HepG2 (cell line): Measurements from ENCODE around the gene PPP2R5E. TPM values are rescaled to one million over a fixed set of nuclear protein-coding genes. Genes with fewer than 3 reads are reported as not detected.

Source experiments
- AKAP8 ChIP-seq: sonication (generic); formaldehyde crosslinking; IDR thresholded peaks from 2 replicates; pipeline ENCODE4 v1.5.1; 2020; ENCODE audit warnings: mild to moderate bottlenecking, missing genetic modification reagents
- ARID2 ChIP-seq: sonication (generic); formaldehyde crosslinking; IDR thresholded peaks from 2 replicates; pipeline ENCODE4 v1.8.1; 2022; ENCODE audit warnings: mild to moderate bottlenecking, missing genetic modification reagents, borderline replicate concordance
- BRD4 ChIP-seq: sonication (generic); formaldehyde crosslinking; IDR thresholded peaks from 2 replicates; pipeline ENCODE4 v1.4.0; 2020; ENCODE audit warnings: missing genetic modification reagents
- CBX2 ChIP-seq, 2 experiments: fragments of 200-600 bp in 1 of 2; sonication (generic); formaldehyde crosslinking in 1 of 2; IDR thresholded peaks; 2 replicates each; pipeline versions ENCODE4 v1.7.0 to v1.8.1; 2018 to 2022; ENCODE audit warnings: low read depth in 2 of 2, low read length in 1 of 2, mild to moderate bottlenecking in 1 of 2, missing genetic modification reagents in 1 of 2
- CCDC6 ChIP-seq: sonication (generic); formaldehyde crosslinking; IDR thresholded peaks from 2 replicates; pipeline ENCODE4 v1.8.1; 2022; ENCODE audit warnings: mild to moderate bottlenecking, missing genetic modification reagents, moderate library complexity
- CERS6 ChIP-seq: sonication (generic); formaldehyde crosslinking; IDR thresholded peaks from 2 replicates; pipeline ENCODE4 v1.5.0; 2020; ENCODE audit warnings: missing genetic modification reagents
- CHCHD3 ChIP-seq: sonication (generic); formaldehyde crosslinking; IDR thresholded peaks from 2 replicates; pipeline ENCODE4 v1.8.0; 2022; ENCODE audit warnings: mild to moderate bottlenecking, missing genetic modification reagents, moderate library complexity
- DNMT3B ChIP-seq: conservative IDR thresholded peaks from 2 replicates; pipeline ENCODE4 v1.6.1; 2016; ENCODE audit warnings: missing biosample characterization, control low read depth
- GRHL1 ChIP-seq: sonication (generic); formaldehyde crosslinking; conservative IDR thresholded peaks from 2 replicates; pipeline ENCODE4 v1.8.0; 2022; ENCODE audit warnings: missing genetic modification reagents
- HNRNPLL ChIP-seq: fragments of 200-400 bp; formaldehyde crosslinking; IDR thresholded peaks from 2 replicates; pipeline ENCODE4 v1.6.1; 2017; ENCODE audit warnings: mild to moderate bottlenecking, low read depth, low read length; ENCODE audit not compliant: poor library complexity, severe bottlenecking
- JUND ChIP-seq: sonication (generic); formaldehyde crosslinking; IDR thresholded peaks from 2 replicates; pipeline ENCODE4 v1.8.0; 2022; ENCODE audit warnings: mild to moderate bottlenecking, missing genetic modification reagents
- MIER3 ChIP-seq: IDR thresholded peaks from 2 replicates; pipeline ENCODE4 v1.6.1; 2016; ENCODE audit warnings: missing compliant biosample characterization, borderline replicate concordance
- MZF1 ChIP-seq: sonication (generic); formaldehyde crosslinking; IDR thresholded peaks from 2 replicates; pipeline ENCODE4 v1.8.1; 2023; ENCODE audit warnings: mild to moderate bottlenecking, missing genetic modification reagents, borderline replicate concordance
- NRL ChIP-seq: sonication (generic); formaldehyde crosslinking; IDR thresholded peaks from 2 replicates; pipeline ENCODE4 v1.5.0; 2020; ENCODE audit warnings: missing genetic modification reagents, mild to moderate bottlenecking, moderate library complexity, borderline replicate concordance
- PBX2 ChIP-seq: IDR thresholded peaks from 2 replicates; pipeline ENCODE4 v1.6.1; 2016; ENCODE audit warnings: control low read depth
- PRPF4 ChIP-seq: fragments of 200-400 bp; formaldehyde crosslinking; IDR thresholded peaks from 2 replicates; pipeline ENCODE4 v1.6.1; 2016; ENCODE audit warnings: low read length, low read depth; ENCODE audit not compliant: poor library complexity, severe bottlenecking
- RARA ChIP-seq: IDR thresholded peaks from 2 replicates; pipeline ENCODE4 v1.6.1; 2016; ENCODE audit warnings: missing genetic modification reagents, missing compliant biosample characterization
- RFXANK ChIP-seq: IDR thresholded peaks from 2 replicates; pipeline ENCODE4 v1.6.1; 2016
- SOX6 ChIP-seq, 2 experiments: fragments of 450-650 bp in 1 of 2; sonication (generic) in 1 of 2; formaldehyde crosslinking in 1 of 2; IDR thresholded peaks; 2 replicates each; pipeline versions ENCODE4 v1.4.0 to v1.6.1; 2017 to 2020; ENCODE audit warnings: antibody characterized with exemption in 1 of 2, mild to moderate bottlenecking in 1 of 2, missing genetic modification reagents in 1 of 2
- TAF1 ChIP-seq: sonication (generic); formaldehyde crosslinking; IDR thresholded peaks from 2 replicates; pipeline ENCODE4 v1.4.0; 2020; ENCODE audit warnings: missing genetic modification reagents
- TBX2 ChIP-seq: sonication (generic); formaldehyde crosslinking; IDR thresholded peaks from 2 replicates; pipeline ENCODE4 v1.5.0; 2020; ENCODE audit warnings: missing genetic modification reagents, mild to moderate bottlenecking, borderline replicate concordance
- YEATS4 ChIP-seq: sonication (generic); formaldehyde crosslinking; IDR thresholded peaks from 2 replicates; pipeline ENCODE4 v1.4.0; 2020; ENCODE audit warnings: missing genetic modification reagents, borderline replicate concordance
- ZBTB38 ChIP-seq: sonication (generic); formaldehyde crosslinking; IDR thresholded peaks from 2 replicates; pipeline ENCODE4 v1.5.1; 2020; ENCODE audit warnings: mild to moderate bottlenecking, missing genetic modification reagents
- ZBTB7A ChIP-seq: sonication (generic); formaldehyde crosslinking; IDR thresholded peaks from 2 replicates; pipeline ENCODE4 v1.8.0; 2022; ENCODE audit warnings: mild to moderate bottlenecking, missing genetic modification reagents
- ZFP90 ChIP-seq: sonication (generic); formaldehyde crosslinking; IDR thresholded peaks from 2 replicates; pipeline ENCODE4 v1.8.0; 2022; ENCODE audit warnings: missing genetic modification reagents, mild to moderate bottlenecking, inconsistent platforms, borderline replicate concordance
- ZNF598 ChIP-seq: sonication (generic); formaldehyde crosslinking; IDR thresholded peaks from 2 replicates; pipeline ENCODE4 v1.5.1; 2020; ENCODE audit warnings: mild to moderate bottlenecking, missing genetic modification reagents, borderline replicate concordance
- ZNF652 ChIP-seq: IDR thresholded peaks from 2 replicates; pipeline ENCODE4 v1.6.1; 2016; ENCODE audit warnings: low read depth, borderline replicate concordance
- ZNF749 ChIP-seq: sonication (generic); formaldehyde crosslinking; IDR thresholded peaks from 2 replicates; pipeline ENCODE4 v1.8.0; 2022; ENCODE audit warnings: mild to moderate bottlenecking, missing genetic modification reagents, moderate library complexity, borderline replicate concordance
- ZNF816 ChIP-seq: sonication (generic); formaldehyde crosslinking; IDR thresholded peaks from 2 replicates; pipeline ENCODE4 v1.8.0; 2022; ENCODE audit warnings: missing genetic modification reagents, mild to moderate bottlenecking, borderline replicate concordance
- polyA plus RNA-seq, 8 experiments: library from polyadenylated mRNA; depleted of rRNA in 3 of 8; stranded (reverse) in 7 of 8; unstranded in 1 of 8; fragments of >200 nt; fragmentation: Illumina TruSeq in 4 of 8; extraction: Trizol in 4 of 8; gene quantifications; 2 replicates each; pipeline versions ENCODE4 v1.2.1 to v1.2.3, GENCODE V29; 2011 to 2016; ENCODE audit warnings: low read depth in 4 of 8, missing spikeins in 1 of 8, mixed read lengths in 1 of 8; ENCODE audit not compliant: insufficient read depth in 1 of 8
- total RNA-seq, 5 experiments: library from RNA; depleted of rRNA; stranded (reverse); fragments of >200 nt; fragmentation: Illumina TruSeq; extraction: Trizol; gene quantifications; 2 replicates each; pipeline ENCODE4 v1.2.3, GENCODE V29; 2016; ENCODE audit warnings: low read depth in 1 of 5

PPP2R5E gene
- total and polyA plus RNA-seq, 2 of the 13 experiments (the other 11 are each of a cell fraction or from before 2014, with no cell fraction given): 8.9 to 11.0 TPM

- no peak for TF ChIP-seq ZBTB38
- TF ChIP-seq DNMT3B (CRISPR knock-in tag): 0 out of 2 replicates have a peak, but pooled peaks have one; percentile 52
- no peak for TF ChIP-seq TAF1 (CRISPR knock-in tag)
- no peak for TF ChIP-seq ZFP90
- no peak for TF ChIP-seq ZBTB7A (CRISPR knock-in tag)
- no peak for TF ChIP-seq NRL (CRISPR knock-in tag)
- TF ChIP-seq CERS6: no peak
- no peak for TF ChIP-seq CBX2 (IDR thresholded peaks at IDR 0.05; ENCODE audit: low read depth, low read length)
- TF ChIP-seq CBX2 (CRISPR knock-in tag; IDR thresholded peaks at IDR 0.05; ENCODE audit: low read depth): no peak
- no peak for TF ChIP-seq JUND (CRISPR knock-in tag)
- no peak for TF ChIP-seq ZNF816
- TF ChIP-seq TBX2 (CRISPR knock-in tag): no peak
- no peak for TF ChIP-seq ZNF749 (CRISPR knock-in tag)
- no peak for TF ChIP-seq HNRNPLL
- no peak for TF ChIP-seq AKAP8 (CRISPR knock-in tag)
- no peak for TF ChIP-seq GRHL1 (CRISPR knock-in tag)
- no peak for TF ChIP-seq ARID2 (CRISPR knock-in tag)
- no peak for TF ChIP-seq BRD4 (CRISPR knock-in tag)
- 0 out of 2 replicates have a peak, but pooled peaks have one; percentile 26 for TF ChIP-seq PBX2 (CRISPR knock-in tag)
- TF ChIP-seq CHCHD3 (CRISPR knock-in tag): no peak
- TF ChIP-seq CCDC6: no peak
- peak; percentile 74 for TF ChIP-seq RARA (CRISPR knock-in tag)
- no peak for TF ChIP-seq RFXANK (CRISPR knock-in tag)
- peak; percentile 78; the same call in 1 of the 2 replicates for TF ChIP-seq MIER3 (CRISPR knock-in tag)
- no peak; the same call in 1 of the 2 replicates for TF ChIP-seq ZNF652 (CRISPR knock-in tag)
- no peak for TF ChIP-seq PRPF4
- no peak for TF ChIP-seq YEATS4 (CRISPR knock-in tag)
- no peak for TF ChIP-seq SOX6 (IDR thresholded peaks at IDR 0.05)
- peak; percentile 90 for TF ChIP-seq SOX6 (CRISPR knock-in tag; IDR thresholded peaks at IDR 0.05)
- no peak for TF ChIP-seq MZF1 (CRISPR knock-in tag)
- no peak for TF ChIP-seq ZNF598 (CRISPR knock-in tag)
Observed at GRCh38 chr14:63457498-63457897, 85.7 kb downstream of the PPP2R5E start (continued).
